Esophagus muscularis mucosa (tissue), 4 donors: Measurements from ENCODE around the gene ARL4C. TPM values are rescaled to one million over a fixed set of nuclear protein-coding genes. Genes with fewer than 3 reads are reported as not detected.

ENCODE experiments used
- DNase-seq: peaks from one replicate; pipeline ENCODE4 v3.0.0-alpha.2; 2017; ENCODE audit errors: extremely low spot score
- H3K27ac ChIP-seq, 4 donors: fragments of 200-600 bp; sonication (generic); replicated peaks in 1 of 4; 1 replicate in 3 of 4; 2 replicates in 1 of 4; pipeline ENCODE4 v1.5.1; 2016 to 2019; ENCODE audit warnings: mild to moderate bottlenecking in 1 of 4
- H3K27me3 ChIP-seq, 4 donors: fragments of 200-600 bp; sonication (generic); one replicate each; pipeline versions ENCODE4 v1.5.1 to v1.6.0; 2016 to 2019
- H3K36me3 ChIP-seq, 4 donors: fragments of 200-600 bp; sonication (generic); one replicate each; pipeline ENCODE4 v1.5.1; 2016 to 2019
- H3K4me1 ChIP-seq, 4 donors: fragments of 200-600 bp; sonication (generic); one replicate each; pipeline ENCODE4 v1.5.1; 2016 to 2019
- H3K4me3 ChIP-seq, 4 donors: fragments of 200-600 bp; sonication (generic); 1 replicate in 2 of 4; 2 replicates in 2 of 4; pipeline ENCODE4 v1.5.1; 2016 to 2019; ENCODE audit warnings: mild to moderate bottlenecking in 4 of 4, moderate library complexity in 1 of 4
- H3K9me3 ChIP-seq, 4 donors: fragments of 200-600 bp; sonication (generic); 1 replicate in 3 of 4; 2 replicates in 1 of 4; pipeline ENCODE4 v1.5.1; 2016 to 2019
- EP300 ChIP-seq: sonication (generic); formaldehyde crosslinking; IDR thresholded peaks from one replicate; pipeline ENCODE4 v1.6.1; 2017; ENCODE audit warnings: antibody characterized with exemption
- POLR2A ChIP-seq: fragments of 450-650 bp; IDR thresholded peaks from one replicate; pipeline ENCODE4 v1.6.1; 2017; ENCODE audit warnings: antibody characterized with exemption, moderate library complexity, mild to moderate bottlenecking, low read depth
- POLR2AphosphoS5 ChIP-seq, 2 donors: sonication (generic); formaldehyde crosslinking; IDR thresholded peaks; one replicate each; pipeline ENCODE4 v1.6.1; 2017; ENCODE audit warnings: antibody characterized with exemption in 2 of 2
- WGBS: methylation state at CpG from one replicate; pipeline ENCODE4 v1.1.5; 2018; 5-methylcytosine and 5-hydroxymethylcytosine counted together
- intact Hi-C: fragments of 100-400 bp; cut with DNase I; formaldehyde crosslinking; loops from one replicate; pipeline ENCODE4 v1.15.1; 2023
- total RNA-seq, 4 donors: library from RNA; depleted of rRNA; stranded (reverse); fragments of >200 nt; gene quantifications; one replicate each; pipeline versions ENCODE4 v1.1.0 to v1.2.1, GENCODE V29; 2016
- TF ChIP-seq, protein P1 (sequence below), 3 experiments: fragments of 200-600 bp in 2 of 3; fragments of 450-650 bp in 1 of 3; sonication (generic) in 2 of 3; IDR thresholded peaks; one replicate each; pipeline ENCODE4 v1.5.1; 2017 to 2019; ENCODE audit warnings: antibody characterized with exemption in 3 of 3, mild to moderate bottlenecking in 2 of 3, moderate library complexity in 1 of 3

Gene ARL4C
- total RNA-seq, 4 donors from 2014 or later, result 3.6 to 16.4 (median 5.4) TPM

DNA sequence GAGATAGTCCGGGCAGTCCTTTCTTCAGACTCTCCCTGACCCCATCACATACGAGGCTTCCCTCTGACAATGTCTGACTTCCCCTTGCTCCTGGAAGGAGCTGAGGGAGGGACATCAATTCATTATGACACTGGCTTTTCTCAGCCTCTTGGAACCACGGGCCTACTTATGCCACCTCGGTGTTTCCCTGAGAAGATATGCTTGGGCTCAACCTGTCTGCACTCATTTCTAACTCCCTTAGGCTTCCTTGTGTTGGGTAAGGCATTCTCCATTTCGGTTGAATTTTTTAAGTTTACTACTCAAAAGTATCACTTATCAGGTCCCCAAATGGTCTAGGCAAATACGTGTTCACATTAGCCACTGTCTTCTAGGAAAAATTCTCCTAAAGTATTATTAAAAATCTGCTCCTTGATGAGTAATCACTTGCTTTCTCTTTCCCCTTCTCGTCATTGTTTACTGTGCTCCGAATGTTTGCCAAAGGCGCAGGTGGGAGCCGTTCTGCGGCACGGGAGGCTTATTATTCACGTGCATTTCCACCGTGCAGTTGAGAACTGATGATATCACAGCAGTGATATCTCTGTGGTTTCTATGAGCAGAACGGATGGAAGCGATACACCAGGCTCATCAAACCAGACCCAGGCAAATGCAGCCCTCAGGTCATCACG, 33.1 kb downstream of the ARL4C start:
- TF ChIP-seq, protein P1, sequence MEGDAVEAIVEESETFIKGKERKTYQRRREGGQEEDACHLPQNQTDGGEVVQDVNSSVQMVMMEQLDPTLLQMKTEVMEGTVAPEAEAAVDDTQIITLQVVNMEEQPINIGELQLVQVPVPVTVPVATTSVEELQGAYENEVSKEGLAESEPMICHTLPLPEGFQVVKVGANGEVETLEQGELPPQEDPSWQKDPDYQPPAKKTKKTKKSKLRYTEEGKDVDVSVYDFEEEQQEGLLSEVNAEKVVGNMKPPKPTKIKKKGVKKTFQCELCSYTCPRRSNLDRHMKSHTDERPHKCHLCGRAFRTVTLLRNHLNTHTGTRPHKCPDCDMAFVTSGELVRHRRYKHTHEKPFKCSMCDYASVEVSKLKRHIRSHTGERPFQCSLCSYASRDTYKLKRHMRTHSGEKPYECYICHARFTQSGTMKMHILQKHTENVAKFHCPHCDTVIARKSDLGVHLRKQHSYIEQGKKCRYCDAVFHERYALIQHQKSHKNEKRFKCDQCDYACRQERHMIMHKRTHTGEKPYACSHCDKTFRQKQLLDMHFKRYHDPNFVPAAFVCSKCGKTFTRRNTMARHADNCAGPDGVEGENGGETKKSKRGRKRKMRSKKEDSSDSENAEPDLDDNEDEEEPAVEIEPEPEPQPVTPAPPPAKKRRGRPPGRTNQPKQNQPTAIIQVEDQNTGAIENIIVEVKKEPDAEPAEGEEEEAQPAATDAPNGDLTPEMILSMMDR (IDR thresholded peaks at IDR 0.05), result no peak
- TF ChIP-seq EP300 (no peak), POLR2AphosphoS5 (IDR thresholded peaks at IDR 0.05) (no peak), POLR2A (no peak)
- Histone ChIP-seq H3K36me3 (no peaks in the 10 kb centered on the region), H3K9me3 (peaks cover 0 to 6% (median 0%) of the 10 kb centered on the region in 4 donors), H3K27me3 (peaks cover 0 to 11% (median 0%) of the 10 kb centered on the region in 4 donors), H3K4me3 (no peak overlapping the region), H3K4me1 (no peaks in the 10 kb centered on the region), H3K27ac (no peak overlapping the region)
- WGBS, result 81% methylated on average over 17 of the region's 17 CpGs
- no peak for DNase-seq
- intact Hi-C loops, result no loop called here

DNA sequence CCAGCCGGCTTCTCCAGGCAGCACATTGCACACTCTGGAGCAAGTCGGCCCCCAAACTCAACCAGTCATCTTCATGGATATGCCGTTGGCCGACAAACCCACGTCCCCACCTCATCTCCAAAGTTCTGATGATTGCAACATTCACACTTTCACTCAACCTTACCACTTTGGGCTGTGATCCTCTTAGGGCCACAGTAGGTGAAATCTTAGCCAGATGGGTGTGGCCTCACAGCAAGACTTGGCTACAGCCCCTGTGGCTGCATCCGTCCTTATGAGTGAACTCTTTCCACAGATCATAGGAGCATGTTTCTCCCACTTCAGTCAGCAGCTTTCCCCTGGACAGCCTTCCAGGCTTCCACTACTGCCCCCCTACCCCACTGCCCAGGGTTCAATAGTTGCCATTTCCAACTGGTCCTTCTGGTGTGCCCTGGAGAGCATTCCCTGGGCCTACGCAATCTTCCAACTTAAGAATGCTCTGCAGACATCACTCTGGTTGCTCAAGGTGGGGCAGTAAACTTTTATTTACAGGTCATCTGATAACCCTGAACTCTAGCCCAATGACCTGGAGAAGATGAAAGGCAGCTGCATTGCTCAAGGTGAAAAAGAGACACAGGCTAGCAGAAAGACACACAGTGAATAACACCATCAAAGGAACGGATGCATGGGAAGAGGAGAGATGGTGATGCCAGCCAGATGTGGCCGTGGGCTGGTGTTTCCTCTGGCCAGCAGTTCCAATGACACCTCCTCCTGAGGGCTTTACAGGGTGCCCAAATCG, 34.5 kb downstream of the ARL4C start:
- Histone ChIP-seq H3K27ac (no peak overlapping the region), H3K36me3 (no peaks in the 10 kb centered on the region), H3K27me3 (peaks cover 0 to 11% (median 0%) of the 10 kb centered on the region in 4 donors), H3K4me1 (no peaks in the 10 kb centered on the region), H3K4me3 (no peak overlapping the region), H3K9me3 (peaks cover 0 to 8% (median 2%) of the 10 kb centered on the region in 4 donors)
- 93% methylated on average over 10 of the region's 10 CpGs for WGBS
- intact Hi-C loops, result no loop called here
- TF ChIP-seq EP300 (no peak), POLR2A (no peak), POLR2AphosphoS5 (IDR thresholded peaks at IDR 0.05) (no peak)
- TF ChIP-seq, protein P1 (IDR thresholded peaks at IDR 0.05), result no peak
- no peak for DNase-seq

DNA sequence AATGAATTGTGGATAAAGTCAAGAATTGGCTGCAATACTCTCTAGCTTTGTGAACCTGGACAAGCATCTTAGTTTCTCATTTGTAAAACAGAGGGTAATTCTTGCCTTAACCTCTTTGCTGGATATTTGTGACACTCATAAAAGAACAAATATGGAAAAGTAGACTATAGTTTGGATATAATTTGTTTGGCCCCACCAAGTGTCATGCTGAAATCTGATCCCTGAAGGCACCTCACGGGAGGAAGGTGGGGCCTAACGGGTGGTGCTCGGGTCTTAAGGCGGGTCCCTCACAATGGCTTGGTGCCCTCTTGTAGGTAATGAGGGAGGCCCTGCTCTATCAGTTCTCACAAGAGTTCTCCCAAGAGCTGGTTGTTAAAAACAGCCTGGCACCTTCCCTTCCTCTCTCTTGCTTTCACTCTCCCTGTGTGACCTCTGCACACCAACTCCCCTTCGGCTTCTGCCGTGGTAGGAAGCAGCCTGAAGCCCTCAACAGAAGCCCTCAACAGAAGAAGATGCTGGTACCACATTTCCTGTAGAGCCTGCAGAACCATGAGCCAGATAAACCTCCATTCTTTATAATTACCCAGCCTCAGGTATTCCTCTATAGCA, 37.4 kb downstream of the ARL4C start:
- Histone ChIP-seq H3K9me3 (peaks cover 0 to 5% (median 2%) of the 10 kb centered on the region in 4 donors), H3K4me1 (no peaks in the 10 kb centered on the region), H3K36me3 (no peaks in the 10 kb centered on the region), H3K27me3 (no peaks in the 10 kb centered on the region), H3K27ac (no peak overlapping the region), H3K4me3 (no peak overlapping the region)
- DNase-seq, result no peak
- WGBS, result 88% methylated on average over 6 of the region's 6 CpGs
- TF ChIP-seq POLR2AphosphoS5 (IDR thresholded peaks at IDR 0.05), result no peak
- no peak for TF ChIP-seq POLR2A
- TF ChIP-seq, protein P1 (IDR thresholded peaks at IDR 0.05), result no peak
- TF ChIP-seq EP300, result no peak
- intact Hi-C loops, result no loop called here

DNA sequence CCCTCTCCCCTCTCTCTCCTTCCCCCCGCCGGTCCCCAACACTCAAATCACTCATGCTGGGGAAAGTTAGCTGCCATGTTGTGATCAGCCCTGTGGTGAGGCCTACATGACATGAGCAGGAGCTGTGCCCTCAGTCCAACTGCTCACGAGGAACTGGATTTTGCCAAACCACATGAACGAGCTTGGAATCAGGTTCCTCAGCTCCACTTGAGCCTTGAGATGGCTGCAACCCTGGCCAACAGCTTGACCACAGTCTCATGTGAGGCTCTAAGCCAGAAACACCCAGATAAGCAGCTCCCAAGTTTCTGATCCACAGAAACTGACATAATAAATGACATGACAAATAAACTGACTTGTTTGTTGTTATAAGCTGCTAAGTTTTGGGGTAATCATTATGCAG, 38.4 kb downstream of the ARL4C start:
- no peaks in the 10 kb centered on the region for H3K36me3 ChIP-seq
- intact Hi-C loops, result no loop called here
- H3K27me3 ChIP-seq, result no peaks in the 10 kb centered on the region
- WGBS, result 90% methylated on average over 3 of the region's 4 CpGs
- peaks cover 0 to 5% (median 2%) of the 10 kb centered on the region in 4 donors for H3K9me3 ChIP-seq
- TF ChIP-seq, protein P1 (IDR thresholded peaks at IDR 0.05), result no peak
- TF ChIP-seq POLR2A (no peak), EP300 (no peak), POLR2AphosphoS5 (IDR thresholded peaks at IDR 0.05) (no peak)
- no peak overlapping the region for H3K4me3 ChIP-seq
- no peak for DNase-seq
- no peak overlapping the region for H3K27ac ChIP-seq
- H3K4me1 ChIP-seq, result no peaks in the 10 kb centered on the region
